ENCODE data around the gene PSENEN. TPM values are rescaled to one million over a fixed set of nuclear protein-coding genes. Genes with fewer than 3 reads are reported as not detected.

Gene PSENEN
- polyA plus RNA-seq, 1 donor (not counting 4 experiments of a cell fraction or from before 2014, with no cell fraction given): 36.2 TPM

- Histone ChIP-seq H3K4me1 (ENCODE audit: control insufficient read depth, extremely low read depth, insufficient read depth, low read length) (peaks cover 4% of the 10 kb centered on the region), H3K4me2 (ENCODE audit: control insufficient read depth, extremely low read depth, insufficient read depth, low read depth, low read length) (no peak overlapping the region), H3K27me3 (ENCODE audit: control insufficient read depth, extremely low read depth, insufficient read depth, low read length) (no peaks in the 10 kb centered on the region), H3K9me3 (ENCODE audit: control insufficient read depth, low read depth, low read length) (no peaks in the 10 kb centered on the region), H4K20me1 (ENCODE audit: control insufficient read depth, extremely low read depth, insufficient read depth, low read length) (no peaks in the 10 kb centered on the region), H3K79me2 (ENCODE audit: control insufficient read depth, insufficient read depth, low read length) (no peaks in the 10 kb centered on the region), H3K36me3 (ENCODE audit: control insufficient read depth in 2 of 2, extremely low read depth in 1 of 2, insufficient read depth in 2 of 2, low read length in 2 of 2) (peaks cover 0 to 5% of the 10 kb centered on the region in 2 experiments), H3K9ac (ENCODE audit: control insufficient read depth, extremely low read depth, insufficient read depth, low read length) (no peak overlapping the region), H2AFZ (ENCODE audit: control insufficient read depth, low read length) (no peak overlapping the region), H3K9me1 (ENCODE audit: control insufficient read depth, extremely low read depth, insufficient read depth, low read length) (no peaks in the 10 kb centered on the region), H3K4me3 (ENCODE audit: control insufficient read depth in 2 of 3, extremely low read depth in 1 of 3, insufficient read depth in 2 of 3, low read depth in 1 of 3, low read length in 3 of 3) (no peak overlapping the region), H3K27ac (ENCODE audit: control insufficient read depth, insufficient read depth, low read length) (no peak overlapping the region)
- no peak for FAIRE-seq
- dilution Hi-C loops (cut with MboI; ENCODE audit: extremely low pct_ligation_motif_present, low sequenced_read_pairs): no loop called here
- TF ChIP-seq CTCF (optimal IDR thresholded peaks at IDR 0.05 in 1 of 3, IDR thresholded peaks at IDR 0.05 in 1 of 3, conservative IDR thresholded peaks at IDR 0.05 in 1 of 3; ENCODE audit: extremely low read depth in 1 of 3, insufficient read depth in 2 of 3, low read length in 3 of 3): no peak
- TF ChIP-seq EZH2 (IDR thresholded peaks at IDR 0.05; ENCODE audit: low read length): no peak
- DNase-seq (ENCODE audit: low read depth, low spot score): no peak
Measured at GRCh38 chr19:35773020-35773806, 27.8 kb downstream of the PSENEN start.

- Histone ChIP-seq H3K9me1 (ENCODE audit: control insufficient read depth, extremely low read depth, insufficient read depth, low read length) (no peaks in the 10 kb centered on the region), H3K27me3 (ENCODE audit: control insufficient read depth, extremely low read depth, insufficient read depth, low read length) (no peaks in the 10 kb centered on the region), H3K36me3 (ENCODE audit: control insufficient read depth in 2 of 2, extremely low read depth in 1 of 2, insufficient read depth in 2 of 2, low read length in 2 of 2) (no peaks in the 10 kb centered on the region), H2AFZ (ENCODE audit: control insufficient read depth, low read length) (no peak overlapping the region), H3K9ac (ENCODE audit: control insufficient read depth, extremely low read depth, insufficient read depth, low read length) (no peak overlapping the region), H3K4me3 (ENCODE audit: control insufficient read depth in 2 of 3, extremely low read depth in 1 of 3, insufficient read depth in 2 of 3, low read depth in 1 of 3, low read length in 3 of 3) (peak overlapping the region in 2 of 3 experiments; percentile 58 to 60), H3K79me2 (ENCODE audit: control insufficient read depth, insufficient read depth, low read length) (no peaks in the 10 kb centered on the region), H3K4me2 (ENCODE audit: control insufficient read depth, extremely low read depth, insufficient read depth, low read depth, low read length) (peak overlapping the region; percentile 80), H3K4me1 (ENCODE audit: control insufficient read depth, extremely low read depth, insufficient read depth, low read length) (peaks cover 4% of the 10 kb centered on the region), H3K27ac (ENCODE audit: control insufficient read depth, insufficient read depth, low read length) (no peak overlapping the region), H4K20me1 (ENCODE audit: control insufficient read depth, extremely low read depth, insufficient read depth, low read length) (no peaks in the 10 kb centered on the region), H3K9me3 (ENCODE audit: control insufficient read depth, low read depth, low read length) (no peaks in the 10 kb centered on the region)
- no peak for DNase-seq (ENCODE audit: low read depth, low spot score)
- no peak for FAIRE-seq
- TF ChIP-seq EZH2 (IDR thresholded peaks at IDR 0.05; ENCODE audit: low read length) (no peak), CTCF (optimal IDR thresholded peaks at IDR 0.05 in 1 of 3, IDR thresholded peaks at IDR 0.05 in 1 of 3, conservative IDR thresholded peaks at IDR 0.05 in 1 of 3; ENCODE audit: extremely low read depth in 1 of 3, insufficient read depth in 2 of 3, low read length in 3 of 3) (no peak)
- dilution Hi-C loops (cut with MboI; ENCODE audit: extremely low pct_ligation_motif_present, low sequenced_read_pairs): no loop called here
Measured at GRCh38 chr19:35774274-35775045, 29.0 kb downstream of the PSENEN start.

Data from keratinocyte (primary cell).